Uterus (tissue), 2 donors: ENCODE results near the gene MYBPC3.

Source experiments
- CTCF ChIP-seq, 4 experiments: fragments of 200-600 bp in 2 of 4; fragments of 450-650 bp in 2 of 4; sonication (generic) in 2 of 4; IDR thresholded peaks; one replicate each; pipeline ENCODE4 v1.5.1; 2016 to 2019; ENCODE audit warnings: antibody characterized with exemption in 4 of 4, mild to moderate bottlenecking in 2 of 4, moderate library complexity in 1 of 4
- POLR2A ChIP-seq, 2 donors: fragments of 450-650 bp; IDR thresholded peaks; one replicate each; pipeline ENCODE4 v1.6.1; 2016; ENCODE audit warnings: antibody characterized with exemption in 2 of 2, mild to moderate bottlenecking in 1 of 2, moderate library complexity in 1 of 2

GRCh38 chr11:47349521-47350095 is 2.9 kb downstream of the MYBPC3 start:
- no peak for TF ChIP-seq POLR2A (IDR thresholded peaks at IDR 0.05)
- TF ChIP-seq CTCF (IDR thresholded peaks at IDR 0.05), result no peak
